Measurements from ENCODE around the gene RAP1GAP2.

RAP1GAP2 gene

DNA sequence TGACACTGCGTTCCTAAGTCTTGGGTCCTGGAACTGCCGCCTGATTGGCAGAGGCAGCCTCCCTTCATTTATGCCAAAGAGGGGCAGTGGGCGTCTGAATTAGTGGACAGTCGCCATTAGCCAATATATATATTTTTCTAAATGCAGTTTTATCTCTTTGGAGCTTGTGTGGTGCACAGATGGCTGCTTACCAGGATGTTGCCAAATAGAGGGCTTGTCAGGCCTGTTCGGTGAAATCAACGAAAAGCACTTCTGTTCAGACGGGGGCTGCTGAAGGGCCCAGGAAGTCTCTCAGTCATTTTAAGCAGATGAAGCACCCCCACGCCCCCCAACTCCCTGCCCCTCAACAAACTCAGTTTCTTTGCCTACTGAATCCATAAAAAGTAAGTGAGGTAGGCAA is 66.0 kb downstream of the RAP1GAP2 start:
- no peaks in the 10 kb centered on the region for H3K36me3 ChIP-seq (ENCODE audit: control insufficient read depth in 2 of 2, insufficient read depth in 2 of 2, low read length in 2 of 2)
- H3K27me3 ChIP-seq (ENCODE audit: control insufficient read depth in 2 of 2, insufficient read depth in 2 of 2, low read length in 2 of 2): no peaks in the 10 kb centered on the region
- no peak overlapping the region for H3K4me3 ChIP-seq (ENCODE audit: low read length in 2 of 2)
- no peak overlapping the region for H3K9ac ChIP-seq (ENCODE audit: low read depth in 1 of 2, low read length in 2 of 2)
- H3K9me3 ChIP-seq (ENCODE audit: control insufficient read depth in 2 of 2, low read length in 2 of 2): no peaks in the 10 kb centered on the region
- no peaks in the 10 kb centered on the region for H3K4me1 ChIP-seq (ENCODE audit: control insufficient read depth in 2 of 2, insufficient read depth in 2 of 2, low read length in 2 of 2)
- H3K27ac ChIP-seq (ENCODE audit: low read depth in 2 of 2, low read length in 2 of 2): no peak overlapping the region

DNA sequence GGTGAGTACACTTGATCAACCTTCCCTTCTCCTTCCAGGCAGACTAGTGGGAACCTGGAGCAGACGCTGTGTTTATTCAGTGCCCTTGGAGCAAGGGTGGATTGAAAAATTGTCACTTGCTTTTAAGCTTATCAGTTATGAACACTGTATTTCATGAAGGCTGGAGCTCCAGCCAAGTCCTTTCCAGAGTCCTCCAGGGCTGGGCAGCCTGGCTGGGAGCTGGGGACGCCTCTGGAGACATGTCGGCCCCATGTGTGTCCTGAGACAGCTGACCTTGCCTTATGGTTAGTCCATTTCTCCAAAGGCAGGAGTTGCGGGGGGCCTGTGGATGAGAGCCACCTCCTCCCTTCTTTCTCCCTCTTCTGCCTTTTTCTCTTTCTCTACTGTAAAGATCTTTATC is 67.0 kb downstream of the RAP1GAP2 start:
- Histone ChIP-seq H3K4me3 (ENCODE audit: low read length in 2 of 2) (no peak overlapping the region), H3K9me3 (ENCODE audit: control insufficient read depth in 2 of 2, low read length in 2 of 2) (no peaks in the 10 kb centered on the region), H3K4me1 (ENCODE audit: control insufficient read depth in 2 of 2, insufficient read depth in 2 of 2, low read length in 2 of 2) (no peaks in the 10 kb centered on the region), H3K36me3 (ENCODE audit: control insufficient read depth in 2 of 2, insufficient read depth in 2 of 2, low read length in 2 of 2) (no peaks in the 10 kb centered on the region), H3K27ac (ENCODE audit: low read depth in 2 of 2, low read length in 2 of 2) (no peak overlapping the region), H3K9ac (ENCODE audit: low read depth in 1 of 2, low read length in 2 of 2) (no peak overlapping the region), H3K27me3 (ENCODE audit: control insufficient read depth in 2 of 2, insufficient read depth in 2 of 2, low read length in 2 of 2) (no peaks in the 10 kb centered on the region)

DNA sequence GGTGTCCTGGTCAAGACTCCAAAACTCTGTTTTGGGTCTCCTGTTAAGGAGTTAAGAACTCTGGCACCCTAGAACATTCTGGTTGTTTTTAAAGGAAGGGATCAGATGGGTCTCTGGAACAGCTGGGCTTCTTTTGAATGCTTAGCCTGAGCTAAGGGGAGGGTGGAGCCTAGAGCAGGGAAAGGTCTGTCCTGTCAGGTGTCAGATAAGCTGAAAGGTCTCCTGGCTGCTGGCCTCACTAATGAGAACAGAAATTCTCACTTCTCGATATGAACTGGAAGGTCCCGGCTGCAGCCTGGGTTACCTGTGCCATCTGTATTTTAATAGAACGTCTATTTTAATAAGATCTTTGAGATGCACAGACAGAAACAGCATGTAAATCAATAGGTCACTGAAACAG is 69.0 kb downstream of the RAP1GAP2 start:
- H3K4me3 ChIP-seq (ENCODE audit: low read length in 2 of 2): no peak overlapping the region
- H3K9me3 ChIP-seq (ENCODE audit: control insufficient read depth in 2 of 2, low read length in 2 of 2): no peaks in the 10 kb centered on the region
- H3K36me3 ChIP-seq (ENCODE audit: control insufficient read depth in 2 of 2, insufficient read depth in 2 of 2, low read length in 2 of 2): no peaks in the 10 kb centered on the region
- no peaks in the 10 kb centered on the region for H3K4me1 ChIP-seq (ENCODE audit: control insufficient read depth in 2 of 2, insufficient read depth in 2 of 2, low read length in 2 of 2)
- H3K9ac ChIP-seq (ENCODE audit: low read depth in 1 of 2, low read length in 2 of 2): no peak overlapping the region
- H3K27ac ChIP-seq (ENCODE audit: low read depth in 2 of 2, low read length in 2 of 2): no peak overlapping the region
- H3K27me3 ChIP-seq (ENCODE audit: control insufficient read depth in 2 of 2, insufficient read depth in 2 of 2, low read length in 2 of 2): no peaks in the 10 kb centered on the region

DNA sequence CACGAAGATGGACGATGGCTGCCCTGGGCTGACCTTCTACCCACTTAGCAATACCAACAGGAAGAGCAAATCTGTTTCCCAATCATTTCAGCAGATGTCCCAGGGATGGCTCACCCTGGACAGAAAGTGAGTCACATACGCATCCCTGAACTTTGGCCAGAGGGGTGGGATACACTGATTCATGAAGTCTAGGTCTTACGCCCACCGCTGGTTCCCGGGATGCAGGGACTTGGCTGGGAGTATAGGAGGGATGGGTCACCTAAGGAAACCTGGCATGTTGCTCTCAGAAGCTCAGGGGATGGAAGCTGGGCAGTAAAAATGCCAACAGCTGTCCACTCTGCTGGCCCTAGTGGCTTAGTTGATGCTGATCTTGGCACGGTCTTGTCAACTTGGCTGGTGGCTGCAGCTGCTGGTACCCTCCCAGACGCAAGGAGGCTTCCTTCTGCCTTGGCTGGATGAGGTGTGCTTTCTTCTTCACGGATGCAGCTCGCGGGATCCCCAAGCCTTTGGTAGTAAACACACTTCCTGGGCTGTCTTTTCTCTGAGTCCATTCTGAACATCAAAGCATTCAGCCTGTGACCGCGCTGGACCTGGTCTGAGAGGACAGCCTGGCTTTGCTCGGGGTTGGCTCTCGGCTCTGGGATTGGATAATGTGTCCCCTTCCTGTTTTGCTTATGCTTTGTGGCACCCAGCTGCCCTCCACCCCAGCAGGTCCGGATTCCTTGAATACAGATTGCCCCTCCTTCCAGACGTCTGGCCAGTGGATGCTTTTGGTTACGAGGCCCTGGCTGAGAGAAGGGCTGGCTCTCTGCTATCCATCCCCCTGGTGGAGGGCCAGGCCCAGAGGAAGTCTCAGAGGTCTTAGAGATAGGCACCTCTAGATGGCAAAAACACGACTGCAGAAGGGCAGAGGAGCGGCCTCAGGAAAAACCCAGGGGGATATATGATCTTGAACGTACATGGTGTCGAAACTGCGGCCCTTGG is 71.5 kb downstream of the RAP1GAP2 start:
- H3K36me3 ChIP-seq (ENCODE audit: control insufficient read depth in 2 of 2, insufficient read depth in 2 of 2, low read length in 2 of 2): no peaks in the 10 kb centered on the region
- no peak overlapping the region for H3K27ac ChIP-seq (ENCODE audit: low read depth in 2 of 2, low read length in 2 of 2)
- H3K4me3 ChIP-seq (ENCODE audit: low read length in 2 of 2): no peak overlapping the region
- H3K4me1 ChIP-seq (ENCODE audit: control insufficient read depth in 2 of 2, insufficient read depth in 2 of 2, low read length in 2 of 2): no peaks in the 10 kb centered on the region
- no peaks in the 10 kb centered on the region for H3K9me3 ChIP-seq (ENCODE audit: control insufficient read depth in 2 of 2, low read length in 2 of 2)
- no peaks in the 10 kb centered on the region for H3K27me3 ChIP-seq (ENCODE audit: control insufficient read depth in 2 of 2, insufficient read depth in 2 of 2, low read length in 2 of 2)
- no peak overlapping the region for H3K9ac ChIP-seq (ENCODE audit: low read depth in 1 of 2, low read length in 2 of 2)

DNA sequence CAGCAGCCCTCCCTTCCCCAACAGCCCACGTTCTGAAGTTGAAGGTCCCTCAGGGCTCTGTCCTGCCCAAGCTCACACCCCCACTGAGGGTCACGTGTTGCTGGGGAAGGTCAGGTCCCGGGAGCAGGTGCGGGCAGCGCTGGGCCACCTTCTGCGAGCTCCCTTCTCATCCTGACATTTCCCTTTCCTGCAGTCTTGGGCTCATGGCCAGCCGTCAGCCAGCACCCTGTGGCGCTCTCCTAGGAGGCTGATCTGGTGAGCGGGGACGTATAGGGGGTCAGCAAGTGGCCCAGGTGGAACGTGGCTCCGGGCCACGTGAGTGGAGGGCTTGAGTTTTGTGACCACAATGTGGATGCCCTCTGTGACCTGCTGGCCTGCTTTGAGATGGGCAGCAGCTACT is 73.4 kb downstream of the RAP1GAP2 start:
- no peak overlapping the region for H3K4me3 ChIP-seq (ENCODE audit: low read length in 2 of 2)
- no peak overlapping the region for H3K27ac ChIP-seq (ENCODE audit: low read depth in 2 of 2, low read length in 2 of 2)
- H3K9me3 ChIP-seq (ENCODE audit: control insufficient read depth in 2 of 2, low read length in 2 of 2): no peaks in the 10 kb centered on the region
- no peaks in the 10 kb centered on the region for H3K27me3 ChIP-seq (ENCODE audit: control insufficient read depth in 2 of 2, insufficient read depth in 2 of 2, low read length in 2 of 2)
- no peaks in the 10 kb centered on the region for H3K4me1 ChIP-seq (ENCODE audit: control insufficient read depth in 2 of 2, insufficient read depth in 2 of 2, low read length in 2 of 2)
- H3K36me3 ChIP-seq (ENCODE audit: control insufficient read depth in 2 of 2, insufficient read depth in 2 of 2, low read length in 2 of 2): no peaks in the 10 kb centered on the region
- no peak overlapping the region for H3K9ac ChIP-seq (ENCODE audit: low read depth in 1 of 2, low read length in 2 of 2)

DNA sequence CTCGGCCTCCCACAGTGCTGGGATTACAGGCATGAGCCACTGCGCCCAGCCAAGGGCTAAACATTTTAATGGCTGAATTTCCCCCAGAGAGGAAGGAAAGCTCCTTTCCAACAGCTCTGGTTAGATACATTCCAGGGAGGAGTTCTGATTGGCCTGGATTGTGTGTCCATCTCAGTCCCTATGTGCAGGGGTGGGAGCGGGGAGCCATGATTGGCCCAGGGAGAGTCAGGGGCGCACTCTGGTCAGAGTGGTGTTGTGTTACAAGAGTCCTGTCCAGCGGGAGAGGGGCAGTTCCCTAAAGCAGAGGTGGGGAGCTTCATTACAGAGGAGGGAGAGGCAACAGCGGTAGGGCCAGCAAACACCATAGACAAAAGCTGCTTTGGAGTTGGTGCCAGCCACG is 75.0 kb downstream of the RAP1GAP2 start:
- Histone ChIP-seq H3K36me3 (ENCODE audit: control insufficient read depth in 2 of 2, insufficient read depth in 2 of 2, low read length in 2 of 2) (no peaks in the 10 kb centered on the region), H3K4me1 (ENCODE audit: control insufficient read depth in 2 of 2, insufficient read depth in 2 of 2, low read length in 2 of 2) (no peaks in the 10 kb centered on the region), H3K9me3 (ENCODE audit: control insufficient read depth in 2 of 2, low read length in 2 of 2) (no peaks in the 10 kb centered on the region), H3K27ac (ENCODE audit: low read depth in 2 of 2, low read length in 2 of 2) (no peak overlapping the region), H3K9ac (ENCODE audit: low read depth in 1 of 2, low read length in 2 of 2) (no peak overlapping the region), H3K27me3 (ENCODE audit: control insufficient read depth in 2 of 2, insufficient read depth in 2 of 2, low read length in 2 of 2) (no peaks in the 10 kb centered on the region), H3K4me3 (ENCODE audit: low read length in 2 of 2) (no peak overlapping the region)

DNA sequence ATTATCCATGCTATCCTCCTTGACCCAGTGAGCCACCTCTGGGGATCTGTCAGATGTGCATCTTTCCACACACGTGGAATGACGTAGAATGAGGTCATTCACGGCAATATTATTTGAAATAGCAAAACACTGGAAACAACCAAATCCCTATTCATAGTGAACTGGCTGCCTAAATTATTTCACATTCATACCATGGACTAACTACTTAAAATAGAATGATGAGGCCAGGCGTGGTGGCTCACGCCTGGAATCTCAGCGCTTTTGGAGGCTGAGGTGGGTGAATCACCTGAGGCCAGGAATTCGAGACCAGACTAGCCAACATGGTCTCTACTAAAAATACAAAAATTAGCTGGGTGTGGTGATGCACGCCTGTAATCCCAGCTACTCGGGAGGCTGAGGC is 75.5 kb downstream of the RAP1GAP2 start:
- Histone ChIP-seq H3K9me3 (ENCODE audit: control insufficient read depth in 2 of 2, low read length in 2 of 2) (no peaks in the 10 kb centered on the region), H3K4me1 (ENCODE audit: control insufficient read depth in 2 of 2, insufficient read depth in 2 of 2, low read length in 2 of 2) (no peaks in the 10 kb centered on the region), H3K27me3 (ENCODE audit: control insufficient read depth in 2 of 2, insufficient read depth in 2 of 2, low read length in 2 of 2) (no peaks in the 10 kb centered on the region), H3K27ac (ENCODE audit: low read depth in 2 of 2, low read length in 2 of 2) (no peak overlapping the region), H3K36me3 (ENCODE audit: control insufficient read depth in 2 of 2, insufficient read depth in 2 of 2, low read length in 2 of 2) (no peaks in the 10 kb centered on the region), H3K4me3 (ENCODE audit: low read length in 2 of 2) (no peak overlapping the region), H3K9ac (ENCODE audit: low read depth in 1 of 2, low read length in 2 of 2) (no peak overlapping the region)

DNA sequence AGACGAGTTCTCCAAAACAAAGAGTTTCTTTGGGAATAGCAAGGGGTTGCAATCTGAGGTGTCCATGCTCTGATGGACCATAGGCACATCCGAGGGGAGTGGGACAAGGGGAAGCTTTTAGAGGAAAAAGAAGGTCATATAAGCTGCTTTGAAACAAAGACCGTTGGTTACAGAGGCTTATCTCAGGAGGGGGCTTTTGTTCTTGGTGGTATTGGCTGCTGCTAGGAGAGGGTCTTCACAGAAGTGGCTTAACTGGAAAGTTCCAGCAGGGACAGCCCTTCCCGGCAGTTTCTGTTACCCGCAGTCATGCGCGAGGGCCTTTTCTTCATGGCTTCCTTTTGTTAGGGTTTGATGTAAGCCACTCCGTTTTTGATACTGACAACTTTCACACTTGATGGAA is 76.0 kb downstream of the RAP1GAP2 start:
- H3K9me3 ChIP-seq (ENCODE audit: control insufficient read depth in 2 of 2, low read length in 2 of 2): no peaks in the 10 kb centered on the region
- H3K36me3 ChIP-seq (ENCODE audit: control insufficient read depth in 2 of 2, insufficient read depth in 2 of 2, low read length in 2 of 2): no peaks in the 10 kb centered on the region
- no peak overlapping the region for H3K9ac ChIP-seq (ENCODE audit: low read depth in 1 of 2, low read length in 2 of 2)
- no peak overlapping the region for H3K4me3 ChIP-seq (ENCODE audit: low read length in 2 of 2)
- H3K27ac ChIP-seq (ENCODE audit: low read depth in 2 of 2, low read length in 2 of 2): no peak overlapping the region
- no peaks in the 10 kb centered on the region for H3K4me1 ChIP-seq (ENCODE audit: control insufficient read depth in 2 of 2, insufficient read depth in 2 of 2, low read length in 2 of 2)
- no peaks in the 10 kb centered on the region for H3K27me3 ChIP-seq (ENCODE audit: control insufficient read depth in 2 of 2, insufficient read depth in 2 of 2, low read length in 2 of 2)

DNA sequence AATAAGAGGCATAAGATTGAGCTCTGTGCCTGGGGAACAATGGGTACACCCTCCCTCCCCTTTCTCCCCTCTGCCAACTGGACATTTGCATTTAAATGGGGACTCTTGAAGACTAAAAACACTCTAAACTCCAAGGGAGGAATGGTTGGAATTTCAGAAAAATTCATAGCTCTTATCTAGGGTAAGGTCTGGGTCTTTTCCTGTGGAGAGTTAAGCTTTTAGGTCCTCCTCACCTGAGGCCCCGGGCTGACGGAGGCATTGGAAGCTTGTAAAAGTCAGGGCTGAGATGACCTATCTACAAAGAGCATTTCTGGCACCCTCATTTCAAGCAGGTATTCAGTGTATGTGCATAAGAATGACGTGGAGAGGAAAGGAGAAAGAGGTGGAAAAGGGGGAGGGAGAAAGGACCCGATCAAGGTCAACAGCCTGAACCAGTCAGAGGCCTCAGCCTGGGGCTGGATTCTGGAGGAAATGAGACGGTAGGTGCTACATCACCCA is 78.0 kb downstream of the RAP1GAP2 start:
- no peaks in the 10 kb centered on the region for H3K36me3 ChIP-seq (ENCODE audit: control insufficient read depth in 2 of 2, insufficient read depth in 2 of 2, low read length in 2 of 2)
- no peaks in the 10 kb centered on the region for H3K4me1 ChIP-seq (ENCODE audit: control insufficient read depth in 2 of 2, insufficient read depth in 2 of 2, low read length in 2 of 2)
- no peaks in the 10 kb centered on the region for H3K27me3 ChIP-seq (ENCODE audit: control insufficient read depth in 2 of 2, insufficient read depth in 2 of 2, low read length in 2 of 2)
- H3K4me3 ChIP-seq (ENCODE audit: low read length in 2 of 2): no peak overlapping the region
- H3K27ac ChIP-seq (ENCODE audit: low read depth in 2 of 2, low read length in 2 of 2): no peak overlapping the region
- no peak overlapping the region for H3K9ac ChIP-seq (ENCODE audit: low read depth in 1 of 2, low read length in 2 of 2)
- H3K9me3 ChIP-seq (ENCODE audit: control insufficient read depth in 2 of 2, low read length in 2 of 2): no peaks in the 10 kb centered on the region

DNA sequence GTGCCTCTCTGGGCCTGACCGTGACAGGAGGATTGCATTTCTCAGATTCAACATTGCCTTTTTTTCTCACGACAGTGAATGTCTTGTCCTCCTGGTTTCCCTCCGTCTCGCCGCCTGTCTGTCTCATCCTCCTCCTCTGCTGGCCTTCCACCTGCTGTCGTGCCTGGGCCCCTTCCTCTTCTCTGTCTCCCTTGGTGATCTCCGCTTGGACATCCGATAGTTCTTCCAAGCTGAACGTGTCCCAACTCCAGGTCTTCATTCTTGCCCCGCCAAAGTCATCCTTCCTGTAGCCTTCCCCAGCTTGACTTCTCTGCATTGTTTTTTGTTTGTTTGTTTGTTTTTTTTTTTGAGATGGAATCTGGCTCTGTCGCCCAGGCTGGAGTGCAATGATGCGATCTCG is 79.4 kb downstream of the RAP1GAP2 start:
- H3K27me3 ChIP-seq (ENCODE audit: control insufficient read depth in 2 of 2, insufficient read depth in 2 of 2, low read length in 2 of 2): no peaks in the 10 kb centered on the region
- no peaks in the 10 kb centered on the region for H3K9me3 ChIP-seq (ENCODE audit: control insufficient read depth in 2 of 2, low read length in 2 of 2)
- no peak overlapping the region for H3K27ac ChIP-seq (ENCODE audit: low read depth in 2 of 2, low read length in 2 of 2)
- no peaks in the 10 kb centered on the region for H3K36me3 ChIP-seq (ENCODE audit: control insufficient read depth in 2 of 2, insufficient read depth in 2 of 2, low read length in 2 of 2)
- no peak overlapping the region for H3K9ac ChIP-seq (ENCODE audit: low read depth in 1 of 2, low read length in 2 of 2)
- no peaks in the 10 kb centered on the region for H3K4me1 ChIP-seq (ENCODE audit: control insufficient read depth in 2 of 2, insufficient read depth in 2 of 2, low read length in 2 of 2)
- H3K4me3 ChIP-seq (ENCODE audit: low read length in 2 of 2): no peak overlapping the region

Data from mucosa of rectum (tissue), 2 donors.